Measurements from ENCODE around the gene ULK3.

ULK3 gene

GRCh38 chr15:74882528-74882927 is 39.6 kb upstream of the ULK3 start:
- no peak overlapping the region for H4K5ac ChIP-seq (ENCODE audit: low read length)
- no peak overlapping the region for H3K4me3 ChIP-seq (ENCODE audit: low read length)
- H2BK120ac ChIP-seq (ENCODE audit: low read depth, low read length), result no peak overlapping the region
- H3K23ac ChIP-seq (ENCODE audit: low read length), result no peak overlapping the region
- H3K4ac ChIP-seq (ENCODE audit: low read depth, low read length), result no peak overlapping the region
- H3K9ac ChIP-seq (ENCODE audit: low read length), result no peak overlapping the region
- WGBS (ENCODE audit: extremely low coverage, insufficient coverage, low lambda C conversion rate), result no CpG with 5 or more reads among the region's 6 CpGs
- H3K4me1 ChIP-seq (ENCODE audit: control insufficient read depth, low read depth, low read length), result no peaks in the 10 kb centered on the region
- H3K79me1 ChIP-seq (ENCODE audit: low read length), result no peaks in the 10 kb centered on the region
- no peaks in the 10 kb centered on the region for H3K27me3 ChIP-seq (ENCODE audit: insufficient read depth, low read length, poor library complexity)
- no peak overlapping the region for H4K8ac ChIP-seq (ENCODE audit: low read depth, low read length)
- H2AK5ac ChIP-seq (ENCODE audit: low read length), result no peak overlapping the region
- no peaks in the 10 kb centered on the region for H3K36me3 ChIP-seq (ENCODE audit: control insufficient read depth, insufficient read depth, low read length)
- peak; percentile 25 for DNase-seq
- no peak overlapping the region for H2BK15ac ChIP-seq (replicated peaks; ENCODE audit: low read depth)
- no peak overlapping the region for H3K27ac ChIP-seq (ENCODE audit: low read depth, low read length)
- no peaks in the 10 kb centered on the region for H3K79me2 ChIP-seq (ENCODE audit: control insufficient read depth, insufficient read depth, low read length)
- H2BK5ac ChIP-seq (ENCODE audit: low read length), result no peak overlapping the region
- H3K4me2 ChIP-seq (ENCODE audit: low read length), result no peak overlapping the region
- H3K18ac ChIP-seq (ENCODE audit: low read length), result no peak overlapping the region
- H3K56ac ChIP-seq (ENCODE audit: low read length), result no peak overlapping the region

GRCh38 chr15:74878273-74878672 is 35.3 kb upstream of the ULK3 start:
- Histone ChIP-seq H3K36me3 (ENCODE audit: control insufficient read depth, insufficient read depth, low read length) (no peaks in the 10 kb centered on the region), H3K9ac (ENCODE audit: low read length) (no peak overlapping the region), H2BK120ac (ENCODE audit: low read depth, low read length) (no peak overlapping the region), H3K23ac (ENCODE audit: low read length) (no peak overlapping the region), H3K18ac (ENCODE audit: low read length) (no peak overlapping the region), H3K4me3 (ENCODE audit: low read length) (no peak overlapping the region), H2BK5ac (ENCODE audit: low read length) (no peak overlapping the region), H2BK15ac (replicated peaks; ENCODE audit: low read depth) (no peak overlapping the region), H2AK5ac (ENCODE audit: low read length) (no peak overlapping the region), H3K4ac (ENCODE audit: low read depth, low read length) (no peak overlapping the region), H3K27me3 (ENCODE audit: insufficient read depth, low read length, poor library complexity) (no peaks in the 10 kb centered on the region), H4K5ac (ENCODE audit: low read length) (no peak overlapping the region), H4K8ac (ENCODE audit: low read depth, low read length) (no peak overlapping the region), H3K27ac (ENCODE audit: low read depth, low read length) (no peak overlapping the region), H3K56ac (ENCODE audit: low read length) (no peak overlapping the region), H3K4me1 (ENCODE audit: control insufficient read depth, low read depth, low read length) (no peaks in the 10 kb centered on the region), H3K4me2 (ENCODE audit: low read length) (no peak overlapping the region), H3K79me2 (ENCODE audit: control insufficient read depth, insufficient read depth, low read length) (no peaks in the 10 kb centered on the region), H3K79me1 (ENCODE audit: low read length) (no peaks in the 10 kb centered on the region)
- no CpG with 5 or more reads among the region's 4 CpGs for WGBS (ENCODE audit: extremely low coverage, insufficient coverage, low lambda C conversion rate)
- DNase-seq, result no peak

- Histone ChIP-seq H3K27me3 (ENCODE audit: insufficient read depth, low read length, poor library complexity) (no peaks in the 10 kb centered on the region), H3K9ac (ENCODE audit: low read length) (peak overlapping the region; percentile 72), H3K4ac (ENCODE audit: low read depth, low read length) (no peak overlapping the region), H3K79me2 (ENCODE audit: control insufficient read depth, insufficient read depth, low read length) (peaks cover 12% of the 10 kb centered on the region), H3K4me2 (ENCODE audit: low read length) (peak overlapping the region; percentile 43), H2BK5ac (ENCODE audit: low read length) (no peak overlapping the region), H3K79me1 (ENCODE audit: low read length) (no peaks in the 10 kb centered on the region), H2AK5ac (ENCODE audit: low read length) (no peak overlapping the region), H3K4me1 (ENCODE audit: control insufficient read depth, low read depth, low read length) (peaks cover 2% of the 10 kb centered on the region), H3K23ac (ENCODE audit: low read length) (no peak overlapping the region), H4K5ac (ENCODE audit: low read length) (no peak overlapping the region), H3K27ac (ENCODE audit: low read depth, low read length) (no peak overlapping the region), H4K8ac (ENCODE audit: low read depth, low read length) (no peak overlapping the region), H2BK120ac (ENCODE audit: low read depth, low read length) (no peak overlapping the region), H3K36me3 (ENCODE audit: control insufficient read depth, insufficient read depth, low read length) (no peaks in the 10 kb centered on the region), H3K18ac (ENCODE audit: low read length) (no peak overlapping the region), H3K4me3 (ENCODE audit: low read length) (peak overlapping the region; percentile 1), H3K56ac (ENCODE audit: low read length) (peak overlapping the region; percentile 51), H2BK15ac (replicated peaks; ENCODE audit: low read depth) (no peak overlapping the region)
- no CpG with 5 or more reads among the region's 16 CpGs for WGBS (ENCODE audit: extremely low coverage, insufficient coverage, low lambda C conversion rate)
- peak; percentile 67 for DNase-seq
These were observed 30.9 kb upstream of the ULK3 start for GRCh38 chr15:74873756-74874424.

- H3K27ac ChIP-seq (ENCODE audit: low read depth, low read length), result no peak within 1 kb of the TSS
- no peak within 1 kb of the TSS for H2BK15ac ChIP-seq (replicated peaks; ENCODE audit: low read depth)
- peak within 1 kb of the TSS; percentile 82 for H3K9ac ChIP-seq (ENCODE audit: low read length)
- no peaks in the 10 kb centered on the region for H3K27me3 ChIP-seq (ENCODE audit: insufficient read depth, low read length, poor library complexity)
- no peak within 1 kb of the TSS for H3K23ac ChIP-seq (ENCODE audit: low read length)
- H3K4ac ChIP-seq (ENCODE audit: low read depth, low read length), result no peak within 1 kb of the TSS
- H2BK5ac ChIP-seq (ENCODE audit: low read length), result no peak within 1 kb of the TSS
- H4K8ac ChIP-seq (ENCODE audit: low read depth, low read length), result no peak within 1 kb of the TSS
- no peak within 1 kb of the TSS for H2AK5ac ChIP-seq (ENCODE audit: low read length)
- no peaks in the 10 kb centered on the region for H3K36me3 ChIP-seq (ENCODE audit: control insufficient read depth, insufficient read depth, low read length)
- peak within 1 kb of the TSS; percentile 90 for H3K56ac ChIP-seq (ENCODE audit: low read length)
- H4K5ac ChIP-seq (ENCODE audit: low read length), result no peak within 1 kb of the TSS
- peak within 1 kb of the TSS; percentile 43 for H3K4me2 ChIP-seq (ENCODE audit: low read length)
- H3K79me1 ChIP-seq (ENCODE audit: low read length), result peaks cover under 1% of the 10 kb centered on the region
- peak within 1 kb of the TSS; percentile 79 for H3K4me3 ChIP-seq (ENCODE audit: low read length)
- peak within 1 kb of the TSS; percentile 18 for H3K18ac ChIP-seq (ENCODE audit: low read length)
- H3K4me1 ChIP-seq (ENCODE audit: control insufficient read depth, low read depth, low read length), result peaks cover 2% of the 10 kb centered on the region
- peak; percentile 97 for DNase-seq
- no CpG with 5 or more reads among the region's 52 CpGs for WGBS (ENCODE audit: extremely low coverage, insufficient coverage, low lambda C conversion rate)
- H2BK120ac ChIP-seq (ENCODE audit: low read depth, low read length), result no peak within 1 kb of the TSS
- H3K79me2 ChIP-seq (ENCODE audit: control insufficient read depth, insufficient read depth, low read length), result peaks cover 15% of the 10 kb centered on the region
These were observed 30.2 kb upstream of the ULK3 start, which contains the start of gene SCAMP2 for GRCh38 chr15:74873036-74873755. TSS of gene SCAMP2 (minus strand) at chr15:74873365. CDS start at chr15:74873255, 110 bp downstream.

GRCh38 chr15:74872702-74873035 is 29.7 kb upstream of the ULK3 start:
- Histone ChIP-seq H3K23ac (ENCODE audit: low read length) (no peak overlapping the region), H2BK15ac (replicated peaks; ENCODE audit: low read depth) (no peak overlapping the region), H3K4me3 (ENCODE audit: low read length) (peak overlapping the region; percentile 79), H3K4me2 (ENCODE audit: low read length) (peak overlapping the region; percentile 42), H2BK5ac (ENCODE audit: low read length) (no peak overlapping the region), H3K36me3 (ENCODE audit: control insufficient read depth, insufficient read depth, low read length) (no peaks in the 10 kb centered on the region), H3K27ac (ENCODE audit: low read depth, low read length) (no peak overlapping the region), H2AK5ac (ENCODE audit: low read length) (no peak overlapping the region), H3K4ac (ENCODE audit: low read depth, low read length) (no peak overlapping the region), H3K27me3 (ENCODE audit: insufficient read depth, low read length, poor library complexity) (no peaks in the 10 kb centered on the region), H3K79me2 (ENCODE audit: control insufficient read depth, insufficient read depth, low read length) (peaks cover 20% of the 10 kb centered on the region), H3K4me1 (ENCODE audit: control insufficient read depth, low read depth, low read length) (peaks cover 2% of the 10 kb centered on the region), H3K79me1 (ENCODE audit: low read length) (peaks cover 6% of the 10 kb centered on the region), H4K5ac (ENCODE audit: low read length) (no peak overlapping the region), H3K18ac (ENCODE audit: low read length) (no peak overlapping the region), H2BK120ac (ENCODE audit: low read depth, low read length) (no peak overlapping the region), H4K8ac (ENCODE audit: low read depth, low read length) (no peak overlapping the region), H3K56ac (ENCODE audit: low read length) (peak overlapping the region; percentile 90), H3K9ac (ENCODE audit: low read length) (peak overlapping the region; percentile 37)
- DNase-seq, result no peak
- WGBS (ENCODE audit: extremely low coverage, insufficient coverage, low lambda C conversion rate), result no CpG with 5 or more reads among the region's 11 CpGs

Measured in mesendoderm (in vitro differentiated cells).